Measurements from ENCODE around the gene PTGER1. TPM values are rescaled to one million over a fixed set of nuclear protein-coding genes. Genes with fewer than 3 reads are reported as not detected.

The PTGER1 gene
- total and polyA plus RNA-seq, 2 donors (not counting 1 experiment from before 2014, with no cell fraction given), result 2.3 to 9.7 TPM

- DNase-seq (ENCODE audit: low read depth in 2 of 2), result no peak
- Histone ChIP-seq H4K20me1 (ENCODE audit: control insufficient read depth, extremely low read depth, insufficient read depth, low read length) (no peaks in the 10 kb centered on the region), H3K4me1 (ENCODE audit: control insufficient read depth, extremely low read depth, insufficient read depth, low read length) (peaks cover 14% of the 10 kb centered on the region), H2AFZ (ENCODE audit: low read length) (no peak overlapping the region), H3K27me3 (ENCODE audit: control insufficient read depth, insufficient read depth, low read length) (no peaks in the 10 kb centered on the region), H3K9me3 (ENCODE audit: control insufficient read depth, insufficient read depth, low read depth, low read length) (no peaks in the 10 kb centered on the region), H3K36me3 (ENCODE audit: control insufficient read depth, insufficient read depth, low read length) (no peaks in the 10 kb centered on the region), H3K4me2 (ENCODE audit: extremely low read depth, insufficient read depth, low read length) (no peak overlapping the region), H3K4me3 (replicated peaks in 1 of 4; ENCODE audit: control extremely low read depth in 1 of 4, insufficient read depth in 1 of 4, low read depth in 3 of 4, low read length in 4 of 4) (no peak overlapping the region), H3K79me2 (ENCODE audit: control insufficient read depth, insufficient read depth, low read length) (no peaks in the 10 kb centered on the region), H3K9ac (ENCODE audit: insufficient read depth, low read length) (no peak overlapping the region), H3K27ac (ENCODE audit: insufficient read depth, low read length) (no peak overlapping the region)
- TF ChIP-seq CTCF (conservative IDR thresholded peaks at IDR 0.05 in 1 of 2, IDR thresholded peaks at IDR 0.05 in 1 of 2; ENCODE audit: low read depth in 1 of 2, low read length in 2 of 2), result no peak
- no peak for TF ChIP-seq EZH2 (IDR thresholded peaks at IDR 0.05; ENCODE audit: low read length, missing control alignments)
Measured at GRCh38 chr19:14502334-14503092, 27.4 kb upstream of the PTGER1 start.

- peaks cover 10% of the 10 kb centered on the region for H3K4me1 ChIP-seq (ENCODE audit: control insufficient read depth, extremely low read depth, insufficient read depth, low read length)
- H3K27me3 ChIP-seq (ENCODE audit: control insufficient read depth, insufficient read depth, low read length), result no peaks in the 10 kb centered on the region
- no peak overlapping the region for H3K9ac ChIP-seq (ENCODE audit: insufficient read depth, low read length)
- H3K4me3 ChIP-seq (replicated peaks in 1 of 4; ENCODE audit: control extremely low read depth in 1 of 4, insufficient read depth in 1 of 4, low read depth in 3 of 4, low read length in 4 of 4), result no peak overlapping the region
- peak overlapping the region; percentile 29 for H2AFZ ChIP-seq (ENCODE audit: low read length)
- H3K79me2 ChIP-seq (ENCODE audit: control insufficient read depth, insufficient read depth, low read length), result peaks cover 25% of the 10 kb centered on the region
- DNase-seq (ENCODE audit: low read depth in 2 of 2), result no peak
- no peak overlapping the region for H3K4me2 ChIP-seq (ENCODE audit: extremely low read depth, insufficient read depth, low read length)
- H3K27ac ChIP-seq (ENCODE audit: insufficient read depth, low read length), result no peak overlapping the region
- H3K36me3 ChIP-seq (ENCODE audit: control insufficient read depth, insufficient read depth, low read length), result peaks cover 1% of the 10 kb centered on the region
- no peaks in the 10 kb centered on the region for H4K20me1 ChIP-seq (ENCODE audit: control insufficient read depth, extremely low read depth, insufficient read depth, low read length)
- no peaks in the 10 kb centered on the region for H3K9me3 ChIP-seq (ENCODE audit: control insufficient read depth, insufficient read depth, low read depth, low read length)
- TF ChIP-seq EZH2 (IDR thresholded peaks at IDR 0.05; ENCODE audit: low read length, missing control alignments), result no peak
- no peak for TF ChIP-seq CTCF (conservative IDR thresholded peaks at IDR 0.05 in 1 of 2, IDR thresholded peaks at IDR 0.05 in 1 of 2; ENCODE audit: low read depth in 1 of 2, low read length in 2 of 2)
Measured at GRCh38 chr19:14497228-14497921, 22.2 kb upstream of the PTGER1 start.

GRCh38 chr19:14496834-14497227 is 21.7 kb upstream of the PTGER1 start:
- peaks cover 25% of the 10 kb centered on the region for H3K79me2 ChIP-seq (ENCODE audit: control insufficient read depth, insufficient read depth, low read length)
- no peaks in the 10 kb centered on the region for H3K27me3 ChIP-seq (ENCODE audit: control insufficient read depth, insufficient read depth, low read length)
- H3K4me3 ChIP-seq (replicated peaks in 1 of 4; ENCODE audit: control extremely low read depth in 1 of 4, insufficient read depth in 1 of 4, low read depth in 3 of 4, low read length in 4 of 4), result peak overlapping the region in 2 of 4 experiments; percentile 45 to 54
- DNase-seq (ENCODE audit: low read depth in 2 of 2), result no peak
- peak overlapping the region; percentile 56 for H3K27ac ChIP-seq (ENCODE audit: insufficient read depth, low read length)
- no peak overlapping the region for H3K9ac ChIP-seq (ENCODE audit: insufficient read depth, low read length)
- H3K4me1 ChIP-seq (ENCODE audit: control insufficient read depth, extremely low read depth, insufficient read depth, low read length), result peaks cover 10% of the 10 kb centered on the region
- no peaks in the 10 kb centered on the region for H3K9me3 ChIP-seq (ENCODE audit: control insufficient read depth, insufficient read depth, low read depth, low read length)
- peaks cover 1% of the 10 kb centered on the region for H3K36me3 ChIP-seq (ENCODE audit: control insufficient read depth, insufficient read depth, low read length)
- peak overlapping the region; percentile 87 for H3K4me2 ChIP-seq (ENCODE audit: extremely low read depth, insufficient read depth, low read length)
- H2AFZ ChIP-seq (ENCODE audit: low read length), result peak overlapping the region; percentile 65
- no peak for TF ChIP-seq CTCF (conservative IDR thresholded peaks at IDR 0.05 in 1 of 2, IDR thresholded peaks at IDR 0.05 in 1 of 2; ENCODE audit: low read depth in 1 of 2, low read length in 2 of 2)
- no peaks in the 10 kb centered on the region for H4K20me1 ChIP-seq (ENCODE audit: control insufficient read depth, extremely low read depth, insufficient read depth, low read length)
